ENCODE results near the gene NCAPD2.
"Not testable (repeated sequence)": the region's sequence is repeated elsewhere in the genome, so short reads cannot be mapped to it uniquely, and the experiment has no call there.

Gene NCAPD2

DNA sequence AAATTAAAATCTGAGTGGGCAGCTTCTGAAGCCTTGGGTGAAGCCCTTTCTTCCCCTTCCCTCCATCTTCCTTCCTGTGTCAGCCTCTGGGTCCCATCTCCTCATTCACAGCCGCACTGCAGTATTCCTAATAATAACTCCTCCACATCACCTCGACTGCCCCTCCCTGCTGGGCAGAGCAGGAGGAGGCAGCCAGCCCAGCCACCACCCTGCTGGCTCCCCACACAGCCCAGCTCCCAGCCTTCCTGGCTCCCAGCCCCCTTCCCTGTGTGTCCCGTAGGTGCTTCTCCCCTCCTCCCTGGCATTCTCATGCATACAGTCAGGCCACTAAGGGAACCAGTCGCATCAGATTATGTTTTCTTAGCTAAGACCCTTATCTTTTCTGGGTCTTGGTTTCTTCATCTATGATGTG, 58.2 kb downstream of the NCAPD2 start:
- no peak for TF ChIP-seq CTCF (IDR thresholded peaks at IDR 0.05; ENCODE audit: low read depth, low read length, missing control alignments)
- H3K4me3 ChIP-seq (ENCODE audit: low read depth, low read length), result no peak overlapping the region
- DNase-seq (ENCODE audit: low read depth), result no peak

DNA sequence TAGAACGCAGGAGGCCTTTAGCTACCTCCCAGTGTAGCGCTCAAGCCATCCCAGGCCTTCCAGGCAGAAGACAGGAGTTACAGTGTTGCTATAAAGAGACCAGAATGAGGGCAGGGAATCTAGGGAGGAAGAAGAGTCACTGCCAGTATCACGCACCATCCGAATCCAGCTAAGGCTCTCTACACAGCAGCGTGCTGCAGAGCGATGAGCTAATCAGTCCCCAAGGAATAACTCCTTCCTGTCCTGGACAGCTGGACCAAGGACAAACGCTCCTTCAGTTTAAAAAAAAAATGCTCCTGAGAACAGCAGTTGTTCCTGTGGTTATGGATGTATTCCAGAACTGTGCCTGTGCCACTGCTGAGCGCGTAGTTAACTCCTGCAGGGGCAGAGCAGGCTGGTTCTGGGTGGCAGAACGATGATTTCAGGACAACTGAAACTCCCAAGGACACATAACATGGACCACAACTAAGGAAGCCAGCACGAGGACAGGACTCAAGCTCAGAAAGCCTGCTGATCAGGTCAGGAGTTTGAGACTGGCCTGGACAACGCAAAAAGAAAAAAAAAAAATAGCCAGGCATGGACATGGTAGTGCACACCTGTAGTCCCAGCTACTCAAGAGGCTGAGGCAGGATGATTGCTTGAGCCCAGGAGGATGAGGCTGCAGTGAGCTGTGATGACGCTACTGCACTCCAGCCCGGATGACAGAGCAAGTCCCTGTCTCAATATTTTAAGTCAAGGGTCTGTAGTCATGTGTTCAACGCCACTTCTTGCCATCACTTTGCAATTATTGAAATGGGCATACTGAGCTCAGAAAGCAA, 59.4 kb downstream of the NCAPD2 start:
- H3K4me3 ChIP-seq (ENCODE audit: low read depth, low read length), result no peak overlapping the region; the same call in 1 of the 2 replicates

DNA sequence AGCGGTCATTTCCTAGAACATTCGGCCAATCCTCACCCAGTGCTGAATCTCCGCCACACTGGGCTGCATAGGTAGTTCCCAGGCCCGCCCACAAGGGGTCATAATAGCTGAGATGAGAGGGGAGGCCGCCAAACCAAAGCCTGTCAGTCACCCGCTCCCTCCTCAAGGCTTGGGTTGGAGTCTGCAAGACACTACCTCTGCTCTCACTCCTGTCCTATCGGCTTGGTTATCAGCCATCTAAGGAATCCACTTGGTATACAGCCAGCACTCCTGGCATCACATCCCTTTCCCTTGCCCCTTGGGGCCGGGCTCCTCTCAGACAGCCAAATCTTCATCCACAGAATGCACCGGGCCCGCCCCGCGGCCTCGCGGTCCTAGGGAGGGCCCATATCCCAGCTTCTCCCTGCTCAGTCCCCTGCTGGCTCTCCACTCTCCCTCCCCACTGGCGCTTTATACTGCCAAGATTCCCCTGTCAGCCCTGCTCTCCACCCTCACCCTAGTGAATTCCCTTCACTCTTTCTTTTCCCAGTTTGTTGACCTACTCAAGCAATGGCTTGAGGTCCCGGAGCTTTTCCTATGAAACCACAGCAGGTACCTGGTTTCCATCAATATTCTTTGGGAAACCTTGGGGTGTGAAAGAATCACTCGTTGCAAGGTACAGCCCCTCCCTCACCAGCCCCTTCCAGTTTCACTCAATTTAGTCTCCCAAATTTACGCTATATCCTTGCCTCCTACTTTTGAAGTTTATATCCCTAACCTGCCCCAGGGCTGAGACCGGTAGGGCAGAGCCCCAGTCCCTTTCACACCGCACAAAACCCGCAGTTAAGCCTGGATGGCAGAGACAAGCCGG, 60.5 kb downstream of the NCAPD2 start:
- no peak for DNase-seq (ENCODE audit: low read depth)
- peak overlapping the region; percentile 96 for H3K4me3 ChIP-seq (ENCODE audit: low read depth, low read length)
- TF ChIP-seq CTCF (IDR thresholded peaks at IDR 0.05; ENCODE audit: low read depth, low read length, missing control alignments), result peak; percentile 82

More for the DNA sequence above, 59.4 kb downstream of the NCAPD2 start:
- TF ChIP-seq CTCF (IDR thresholded peaks at IDR 0.05; ENCODE audit: low read depth, low read length, missing control alignments), result no peak
- DNase-seq (ENCODE audit: low read depth), result no peak

GRCh38 chr12:6555018-6555691, 61.3 kb downstream of the NCAPD2 start:
- H3K4me3 ChIP-seq (ENCODE audit: low read depth, low read length), result peak overlapping the region; percentile 96
- DNase-seq (ENCODE audit: low read depth), result no peak
- no peak for TF ChIP-seq CTCF (IDR thresholded peaks at IDR 0.05; ENCODE audit: low read depth, low read length, missing control alignments)

DNA sequence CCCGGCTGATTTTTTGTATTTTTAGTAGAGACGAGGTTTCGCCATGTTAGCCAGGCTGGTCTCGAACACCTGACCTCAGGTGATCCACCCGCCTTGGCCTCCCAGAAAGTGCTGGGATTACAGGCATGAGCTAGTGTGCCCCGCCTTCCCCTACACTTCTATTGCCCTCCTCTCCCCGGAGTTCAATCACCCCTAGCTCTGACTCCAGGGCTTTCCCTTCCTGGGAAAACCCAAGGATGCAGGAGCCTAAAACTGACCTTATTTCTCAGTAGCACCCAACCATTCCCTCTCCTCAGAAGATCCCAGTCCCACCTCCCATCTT, 62.6 kb downstream of the NCAPD2 start:
- not testable (repeated sequence) for H3K4me3 ChIP-seq (ENCODE audit: low read depth, low read length)

DNA sequence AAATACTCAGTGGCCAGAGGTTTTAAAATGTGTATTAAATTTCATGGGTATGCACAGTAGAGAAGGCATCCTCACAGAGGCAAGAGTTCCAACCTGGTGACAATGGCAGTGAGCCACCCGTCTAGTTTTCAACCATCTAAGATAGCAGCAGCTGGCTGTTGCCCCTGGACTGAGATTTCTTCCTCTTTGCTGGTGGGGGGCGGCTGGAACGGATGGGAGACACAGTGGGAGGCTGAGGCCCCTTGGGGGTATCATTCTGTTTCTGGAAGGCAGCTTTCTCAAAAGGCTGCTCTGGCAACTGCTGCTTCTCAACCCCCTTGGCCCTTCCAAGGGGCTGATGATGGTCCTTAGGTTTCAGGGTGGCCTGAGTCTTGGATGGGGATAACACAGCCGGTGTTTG, 63.0 kb downstream of the NCAPD2 start:
- H3K4me3 ChIP-seq (ENCODE audit: low read depth, low read length), result no peak overlapping the region
- no peak for DNase-seq (ENCODE audit: low read depth)
- no peak for TF ChIP-seq CTCF (IDR thresholded peaks at IDR 0.05; ENCODE audit: low read depth, low read length, missing control alignments)

More for the DNA sequence above, 62.6 kb downstream of the NCAPD2 start:
- DNase-seq (ENCODE audit: low read depth), result not testable (repeated sequence)

Data from GM12864 (cell line).